ENCODE measurements around the gene ZBTB7A.
A peak's percentile ranks its signal among the peaks of the same experiment; 100 is the strongest.
"Not testable (repeated sequence)": the region's sequence is repeated elsewhere in the genome, so short reads cannot be mapped to it uniquely, and the experiment has no call there.

ZBTB7A gene

DNA sequence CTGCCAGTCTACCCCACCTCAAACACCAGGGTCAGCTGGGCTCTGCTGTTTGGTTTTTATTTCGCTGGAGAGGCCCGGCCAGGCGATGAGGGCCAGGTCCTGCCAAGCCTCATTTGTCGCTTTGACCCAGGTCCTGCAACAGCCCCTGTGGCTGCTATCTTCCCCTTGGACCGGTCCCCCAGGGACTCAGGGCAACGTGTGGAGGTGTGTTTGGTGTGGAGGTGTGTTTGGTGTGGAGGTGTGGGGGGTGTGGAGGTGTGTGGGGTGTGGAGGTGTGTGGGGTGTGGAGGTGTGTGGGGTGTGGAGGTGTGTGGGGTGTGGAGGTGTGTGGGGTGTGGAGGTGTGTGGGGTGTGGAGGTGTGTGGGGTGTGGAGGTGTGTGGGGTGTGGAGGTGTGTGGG is 55.3 kb downstream of the ZBTB7A start:
- POLR2A ChIA-PET; H3K4me1 ChIP-seq (ENCODE audit: control insufficient read depth, insufficient read depth, low read length); CTCF ChIA-PET; H3K27ac ChIP-seq (ENCODE audit: extremely low read depth, low read depth, low read length); H3K9me3 ChIP-seq (ENCODE audit: control insufficient read depth, insufficient read depth, low read depth, low read length); H3K4me3 ChIP-seq (ENCODE audit: low read depth, low read length): not testable (repeated sequence)
- peaks cover 0 to 48% of the 10 kb centered on the region in 2 experiments; a peak in 1 of 3 replicates for H3K36me3 ChIP-seq (ENCODE audit: control insufficient read depth in 2 of 2, insufficient read depth in 1 of 2, low read length in 2 of 2)
- TF ChIP-seq EGR2 (tag by site-specific recombination; IDR thresholded peaks at IDR 0.05; ENCODE audit: low read depth) (peak; percentile 78), ZFHX2 (tag by site-specific recombination; conservative IDR thresholded peaks at IDR 0.05) (peak; percentile 79)

DNA sequence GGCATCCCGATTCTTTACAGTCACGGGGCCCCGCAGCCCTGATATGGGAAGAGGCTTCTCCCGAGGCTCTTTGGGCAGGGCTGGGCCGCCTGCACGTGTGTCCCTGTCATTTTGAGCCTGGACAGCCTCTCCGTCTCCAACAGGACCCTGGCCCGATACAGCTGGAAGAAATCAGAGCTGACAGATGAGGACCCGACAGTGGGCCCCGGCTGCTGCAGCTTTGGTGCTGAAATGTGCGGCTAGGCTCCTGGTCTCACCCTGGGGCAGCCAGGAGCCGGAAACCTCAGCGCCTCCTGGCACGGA is 55.9 kb downstream of the ZBTB7A start:
- TF ChIP-seq HOXC10 (CRISPR knock-in tag; IDR thresholded peaks at IDR 0.05) (no peak), ZNF707 (tag by site-specific recombination; IDR thresholded peaks at IDR 0.05) (no peak), ZNF521 (tag by site-specific recombination; IDR thresholded peaks at IDR 0.05) (no peak), ZNF366 (tag by site-specific recombination; conservative IDR thresholded peaks at IDR 0.05) (no peak), ZNF148 (tag by site-specific recombination; IDR thresholded peaks at IDR 0.05; ENCODE audit: borderline replicate concordance) (no peak), ZNF24 (tag by site-specific recombination; IDR thresholded peaks at IDR 0.05) (no peak), ZBTB20 (tag by site-specific recombination; IDR thresholded peaks at IDR 0.05) (no peak), YY1 (tag by site-specific recombination; IDR thresholded peaks at IDR 0.05) (no peak), KLF1 (tag by site-specific recombination; IDR thresholded peaks at IDR 0.05) (no peak), ZNF157 (tag by site-specific recombination; IDR thresholded peaks at IDR 0.05) (no peak), MZF1 (tag by site-specific recombination; IDR thresholded peaks at IDR 0.05; ENCODE audit: borderline replicate concordance) (no peak), ZNF544 (tag by site-specific recombination; IDR thresholded peaks at IDR 0.05) (no peak), ZNF623 (tag by site-specific recombination; IDR thresholded peaks at IDR 0.05) (no peak), PRDM4 (tag by site-specific recombination; IDR thresholded peaks at IDR 0.05) (no peak)
- TF ChIP-seq, protein P1, sequence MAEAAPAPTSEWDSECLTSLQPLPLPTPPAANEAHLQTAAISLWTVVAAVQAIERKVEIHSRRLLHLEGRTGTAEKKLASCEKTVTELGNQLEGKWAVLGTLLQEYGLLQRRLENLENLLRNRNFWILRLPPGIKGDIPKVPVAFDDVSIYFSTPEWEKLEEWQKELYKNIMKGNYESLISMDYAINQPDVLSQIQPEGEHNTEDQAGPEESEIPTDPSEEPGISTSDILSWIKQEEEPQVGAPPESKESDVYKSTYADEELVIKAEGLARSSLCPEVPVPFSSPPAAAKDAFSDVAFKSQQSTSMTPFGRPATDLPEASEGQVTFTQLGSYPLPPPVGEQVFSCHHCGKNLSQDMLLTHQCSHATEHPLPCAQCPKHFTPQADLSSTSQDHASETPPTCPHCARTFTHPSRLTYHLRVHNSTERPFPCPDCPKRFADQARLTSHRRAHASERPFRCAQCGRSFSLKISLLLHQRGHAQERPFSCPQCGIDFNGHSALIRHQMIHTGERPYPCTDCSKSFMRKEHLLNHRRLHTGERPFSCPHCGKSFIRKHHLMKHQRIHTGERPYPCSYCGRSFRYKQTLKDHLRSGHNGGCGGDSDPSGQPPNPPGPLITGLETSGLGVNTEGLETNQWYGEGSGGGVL (tag by site-specific recombination; IDR thresholded peaks at IDR 0.05) = no peak
- TF ChIP-seq, protein P2, sequence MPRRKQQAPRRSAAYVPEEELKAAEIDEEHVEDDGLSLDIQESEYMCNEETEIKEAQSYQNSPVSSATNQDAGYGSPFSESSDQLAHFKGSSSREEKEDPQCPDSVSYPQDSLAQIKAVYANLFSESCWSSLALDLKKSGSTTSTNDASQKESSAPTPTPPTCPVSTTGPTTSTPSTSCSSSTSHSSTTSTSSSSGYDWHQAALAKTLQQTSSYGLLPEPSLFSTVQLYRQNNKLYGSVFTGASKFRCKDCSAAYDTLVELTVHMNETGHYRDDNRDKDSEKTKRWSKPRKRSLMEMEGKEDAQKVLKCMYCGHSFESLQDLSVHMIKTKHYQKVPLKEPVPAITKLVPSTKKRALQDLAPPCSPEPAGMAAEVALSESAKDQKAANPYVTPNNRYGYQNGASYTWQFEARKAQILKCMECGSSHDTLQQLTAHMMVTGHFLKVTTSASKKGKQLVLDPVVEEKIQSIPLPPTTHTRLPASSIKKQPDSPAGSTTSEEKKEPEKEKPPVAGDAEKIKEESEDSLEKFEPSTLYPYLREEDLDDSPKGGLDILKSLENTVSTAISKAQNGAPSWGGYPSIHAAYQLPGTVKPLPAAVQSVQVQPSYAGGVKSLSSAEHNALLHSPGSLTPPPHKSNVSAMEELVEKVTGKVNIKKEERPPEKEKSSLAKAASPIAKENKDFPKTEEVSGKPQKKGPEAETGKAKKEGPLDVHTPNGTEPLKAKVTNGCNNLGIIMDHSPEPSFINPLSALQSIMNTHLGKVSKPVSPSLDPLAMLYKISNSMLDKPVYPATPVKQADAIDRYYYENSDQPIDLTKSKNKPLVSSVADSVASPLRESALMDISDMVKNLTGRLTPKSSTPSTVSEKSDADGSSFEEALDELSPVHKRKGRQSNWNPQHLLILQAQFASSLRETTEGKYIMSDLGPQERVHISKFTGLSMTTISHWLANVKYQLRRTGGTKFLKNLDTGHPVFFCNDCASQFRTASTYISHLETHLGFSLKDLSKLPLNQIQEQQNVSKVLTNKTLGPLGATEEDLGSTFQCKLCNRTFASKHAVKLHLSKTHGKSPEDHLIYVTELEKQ (tag by site-specific recombination; IDR thresholded peaks at IDR 0.05; ENCODE audit: borderline replicate concordance) = no peak
- TF ChIP-seq, protein P3, sequence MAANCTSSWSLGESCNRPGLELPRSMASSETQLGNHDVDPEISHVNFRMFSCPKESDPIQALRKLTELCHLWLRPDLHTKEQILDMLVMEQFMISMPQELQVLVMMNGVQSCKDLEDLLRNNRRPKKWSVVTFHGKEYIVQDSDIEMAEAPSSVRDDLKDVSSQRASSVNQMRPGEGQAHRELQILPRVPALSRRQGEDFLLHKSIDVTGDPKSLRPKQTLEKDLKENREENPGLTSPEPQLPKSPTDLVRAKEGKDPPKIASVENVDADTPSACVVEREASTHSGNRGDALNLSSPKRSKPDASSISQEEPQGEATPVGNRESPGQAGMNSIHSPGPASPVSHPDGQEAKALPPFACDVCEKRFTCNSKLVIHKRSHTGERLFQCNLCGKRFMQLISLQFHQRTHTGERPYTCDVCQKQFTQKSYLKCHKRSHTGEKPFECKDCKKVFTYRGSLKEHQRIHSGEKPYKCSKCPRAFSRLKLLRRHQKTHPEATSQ (tag by site-specific recombination; IDR thresholded peaks at IDR 0.05) = no peak
- Histone ChIP-seq H3K4me3 (ENCODE audit: low read depth, low read length) (no peak overlapping the region), H3K9me3 (ENCODE audit: control insufficient read depth, insufficient read depth, low read depth, low read length) (no peaks in the 10 kb centered on the region), H3K36me3 (ENCODE audit: control insufficient read depth in 2 of 2, insufficient read depth in 1 of 2, low read length in 2 of 2) (peaks cover 0 to 42% of the 10 kb centered on the region in 2 experiments; a peak in 1 of 3 replicates), H3K27ac (ENCODE audit: extremely low read depth, low read depth, low read length) (no peak overlapping the region), H3K4me1 (ENCODE audit: control insufficient read depth, insufficient read depth, low read length) (peaks cover 10% of the 10 kb centered on the region)
- POLR2A ChIA-PET = no interaction called here
- CTCF ChIA-PET = no interaction called here

All from HEK293 (cell line).